ENCODE data around the gene GAK. TPM values are rescaled to one million over a fixed set of nuclear protein-coding genes. Genes with fewer than 3 reads are reported as not detected.

The GAK gene
- total and polyA plus RNA-seq, 2 experiments from 2014 or later: 87.1 to 88.4 TPM

GRCh38 chr4:837772-838171 lies 94.3 kb downstream of the GAK start:
- DNase-seq (ENCODE audit: low spot score): no peak
- Histone ChIP-seq H3K4me3 (no peak overlapping the region), H3K4me2 (no peak overlapping the region), H3K27ac (no peak overlapping the region), H3K79me2 (no peaks in the 10 kb centered on the region), H3K36me3 (replicated peaks; ENCODE audit: insufficient read depth, low read depth) (no peaks in the 10 kb centered on the region), H3K27me3 (no peaks in the 10 kb centered on the region), H3K4me1 (ENCODE audit: insufficient read depth) (no peaks in the 10 kb centered on the region), H3K9me2 (replicated peaks; ENCODE audit: insufficient read depth) (no peaks in the 10 kb centered on the region), H2AFZ (no peak overlapping the region), H4K20me1 (ENCODE audit: insufficient read depth, poor library complexity, severe bottlenecking) (no peaks in the 10 kb centered on the region), H3K9me3 (ENCODE audit: low read depth) (peaks cover 5% of the 10 kb centered on the region)
- WGBS (ENCODE audit: low lambda C conversion rate, missing lambda C conversion rate): 92% methylated on average over 1 of the region's 1 CpG
- TF ChIP-seq EZH2 (IDR thresholded peaks at IDR 0.05; ENCODE audit: borderline replicate concordance) (no peak), CTCF (IDR thresholded peaks at IDR 0.05; ENCODE audit: poor library complexity) (no peak), EZH2phosphoT487 (IDR thresholded peaks at IDR 0.05; ENCODE audit: low read depth, severe bottlenecking, unreplicated experiment) (no peak)

GRCh38 chr4:836750-837301 lies 95.3 kb downstream of the GAK start:
- DNase-seq (ENCODE audit: low spot score): no peak
- H3K79me2 ChIP-seq: no peaks in the 10 kb centered on the region
- TF ChIP-seq CTCF (IDR thresholded peaks at IDR 0.05; ENCODE audit: poor library complexity): no peak
- TF ChIP-seq EZH2phosphoT487 (IDR thresholded peaks at IDR 0.05; ENCODE audit: low read depth, severe bottlenecking, unreplicated experiment): no peak
- TF ChIP-seq EZH2 (IDR thresholded peaks at IDR 0.05; ENCODE audit: borderline replicate concordance): no peak
- H2AFZ ChIP-seq: no peak overlapping the region
- no peak overlapping the region for H3K4me2 ChIP-seq
- no peaks in the 10 kb centered on the region for H3K4me1 ChIP-seq (ENCODE audit: insufficient read depth)
- 94% methylated on average over 20 of the region's 22 CpGs for WGBS (ENCODE audit: low lambda C conversion rate, missing lambda C conversion rate)
- peaks cover 5% of the 10 kb centered on the region for H3K9me3 ChIP-seq (ENCODE audit: low read depth)
- H3K27ac ChIP-seq: no peak overlapping the region
- H3K36me3 ChIP-seq (replicated peaks; ENCODE audit: insufficient read depth, low read depth): no peaks in the 10 kb centered on the region
- no peaks in the 10 kb centered on the region for H3K27me3 ChIP-seq
- H3K4me3 ChIP-seq: no peak overlapping the region
- no peaks in the 10 kb centered on the region for H3K9me2 ChIP-seq (replicated peaks; ENCODE audit: insufficient read depth)
- H4K20me1 ChIP-seq (ENCODE audit: insufficient read depth, poor library complexity, severe bottlenecking): no peaks in the 10 kb centered on the region

- no peaks in the 10 kb centered on the region for H3K9me2 ChIP-seq (replicated peaks; ENCODE audit: insufficient read depth)
- no peaks in the 10 kb centered on the region for H3K79me2 ChIP-seq
- TF ChIP-seq EZH2 (IDR thresholded peaks at IDR 0.05; ENCODE audit: borderline replicate concordance) (no peak), CTCF (IDR thresholded peaks at IDR 0.05; ENCODE audit: poor library complexity) (no peak), EZH2phosphoT487 (IDR thresholded peaks at IDR 0.05; ENCODE audit: low read depth, severe bottlenecking, unreplicated experiment) (no peak)
- DNase-seq (ENCODE audit: low spot score): no peak
- H4K20me1 ChIP-seq (ENCODE audit: insufficient read depth, poor library complexity, severe bottlenecking): no peaks in the 10 kb centered on the region
- no peaks in the 10 kb centered on the region for H3K4me1 ChIP-seq (ENCODE audit: insufficient read depth)
- 96% methylated on average over 32 of the region's 32 CpGs for WGBS (ENCODE audit: low lambda C conversion rate, missing lambda C conversion rate)
- H3K4me2 ChIP-seq: no peak overlapping the region
- H3K27ac ChIP-seq: no peak overlapping the region
- no peaks in the 10 kb centered on the region for H3K27me3 ChIP-seq
- no peak overlapping the region for H2AFZ ChIP-seq
- H3K4me3 ChIP-seq: no peak overlapping the region
- H3K36me3 ChIP-seq (replicated peaks; ENCODE audit: insufficient read depth, low read depth): no peaks in the 10 kb centered on the region
- peaks cover 5% of the 10 kb centered on the region for H3K9me3 ChIP-seq (ENCODE audit: low read depth)
Measured at GRCh38 chr4:836003-836511, 96.1 kb downstream of the GAK start.

Measured in hepatocyte (in vitro differentiated cells).